ENCODE results near the gene INTS11. TPM values are rescaled to one million over a fixed set of nuclear protein-coding genes. Genes with fewer than 3 reads are reported as not detected.

The INTS11 gene
- polyA plus RNA-seq, 1 experiment: 52.8 TPM

- no peak for TF ChIP-seq CTCF (IDR thresholded peaks at IDR 0.05; ENCODE audit: low read depth, low read length)
- H3K27ac ChIP-seq (ENCODE audit: low read depth, low read length): no peak overlapping the region
- DNase-seq (ENCODE audit: low read depth, low spot score): no peak
- no peak overlapping the region for H3K4me3 ChIP-seq (ENCODE audit: low read depth, low read length)
- ChIA-PET POLR2A (no interaction called here), CTCF (no interaction called here)
- no peaks in the 10 kb centered on the region; the same call in 1 of the 2 replicates for H3K9me3 ChIP-seq (ENCODE audit: control insufficient read depth, insufficient read depth, low read length)
- no peaks in the 10 kb centered on the region for H3K27me3 ChIP-seq (ENCODE audit: control insufficient read depth, insufficient read depth, low read length)
These were observed 45.8 kb downstream of the INTS11 start for GRCh38 chr1:1278620-1279019.

GRCh38 chr1:1275836-1276235 is 48.6 kb downstream of the INTS11 start:
- no peak overlapping the region for H3K4me3 ChIP-seq (ENCODE audit: low read depth, low read length)
- H3K27ac ChIP-seq (ENCODE audit: low read depth, low read length): peak overlapping the region; percentile 25
- no peak for TF ChIP-seq CTCF (IDR thresholded peaks at IDR 0.05; ENCODE audit: low read depth, low read length)
- ChIA-PET POLR2A (no interaction called here), CTCF (no interaction called here)
- no peak for DNase-seq (ENCODE audit: low read depth, low spot score)
- no peaks in the 10 kb centered on the region; the same call in 1 of the 2 replicates for H3K9me3 ChIP-seq (ENCODE audit: control insufficient read depth, insufficient read depth, low read length)
- no peaks in the 10 kb centered on the region for H3K27me3 ChIP-seq (ENCODE audit: control insufficient read depth, insufficient read depth, low read length)

- CTCF ChIA-PET: no interaction called here
- no peak for TF ChIP-seq CTCF (IDR thresholded peaks at IDR 0.05; ENCODE audit: low read depth, low read length)
- Histone ChIP-seq H3K27ac (ENCODE audit: low read depth, low read length) (no peak overlapping the region), H3K9me3 (ENCODE audit: control insufficient read depth, insufficient read depth, low read length) (no peaks in the 10 kb centered on the region; the same call in 1 of the 2 replicates), H3K4me3 (ENCODE audit: low read depth, low read length) (peak overlapping the region; percentile 70), H3K27me3 (ENCODE audit: control insufficient read depth, insufficient read depth, low read length) (no peaks in the 10 kb centered on the region)
- POLR2A ChIA-PET: no interaction called here
- no peak for DNase-seq (ENCODE audit: low read depth, low spot score)
These were observed 49.5 kb downstream of the INTS11 start for GRCh38 chr1:1274931-1275431.

- DNase-seq (ENCODE audit: low read depth, low spot score): no peak
- CTCF ChIA-PET: no interaction called here
- H3K27ac ChIP-seq (ENCODE audit: low read depth, low read length): no peak overlapping the region
- TF ChIP-seq CTCF (IDR thresholded peaks at IDR 0.05; ENCODE audit: low read depth, low read length): no peak
- H3K9me3 ChIP-seq (ENCODE audit: control insufficient read depth, insufficient read depth, low read length): no peaks in the 10 kb centered on the region; the same call in 1 of the 2 replicates
- H3K27me3 ChIP-seq (ENCODE audit: control insufficient read depth, insufficient read depth, low read length): no peaks in the 10 kb centered on the region
- H3K4me3 ChIP-seq (ENCODE audit: low read depth, low read length): peak overlapping the region; percentile 70
- POLR2A ChIA-PET: interaction anchor here (1.0 to 1.9 kb wide), 4 partner anchors 10 to 43 kb away, joined by 4 to 10 read pairs (median 4); no protein-coding TSS in a partner anchor
These were observed 50.0 kb downstream of the INTS11 start for GRCh38 chr1:1274299-1274930.
